Measurements from ENCODE around the gene CFAP221. TPM values are rescaled to one million over a fixed set of nuclear protein-coding genes. Genes with fewer than 3 reads are reported as not detected.
A peak's percentile ranks its signal among the peaks of the same experiment; 100 is the strongest.

CFAP221 gene
- total and polyA plus RNA-seq, 9 donors, result 0.24 to 23.4 (median 2.4) TPM

GRCh38 chr2:119700866-119701265 lies 156.6 kb downstream of the CFAP221 start:
- Histone ChIP-seq H3K4me3 (no peak overlapping the region), H3K9me3 (no peaks in the 10 kb centered on the region), H3K27ac (no peak overlapping the region), H3K36me3 (no peaks in the 10 kb centered on the region), H3K4me1 (ENCODE audit: insufficient read depth) (peaks cover under 1% of the 10 kb centered on the region), H3K27me3 (no peaks in the 10 kb centered on the region)
- DNase-seq, result no peak
- TF ChIP-seq, protein P1, sequence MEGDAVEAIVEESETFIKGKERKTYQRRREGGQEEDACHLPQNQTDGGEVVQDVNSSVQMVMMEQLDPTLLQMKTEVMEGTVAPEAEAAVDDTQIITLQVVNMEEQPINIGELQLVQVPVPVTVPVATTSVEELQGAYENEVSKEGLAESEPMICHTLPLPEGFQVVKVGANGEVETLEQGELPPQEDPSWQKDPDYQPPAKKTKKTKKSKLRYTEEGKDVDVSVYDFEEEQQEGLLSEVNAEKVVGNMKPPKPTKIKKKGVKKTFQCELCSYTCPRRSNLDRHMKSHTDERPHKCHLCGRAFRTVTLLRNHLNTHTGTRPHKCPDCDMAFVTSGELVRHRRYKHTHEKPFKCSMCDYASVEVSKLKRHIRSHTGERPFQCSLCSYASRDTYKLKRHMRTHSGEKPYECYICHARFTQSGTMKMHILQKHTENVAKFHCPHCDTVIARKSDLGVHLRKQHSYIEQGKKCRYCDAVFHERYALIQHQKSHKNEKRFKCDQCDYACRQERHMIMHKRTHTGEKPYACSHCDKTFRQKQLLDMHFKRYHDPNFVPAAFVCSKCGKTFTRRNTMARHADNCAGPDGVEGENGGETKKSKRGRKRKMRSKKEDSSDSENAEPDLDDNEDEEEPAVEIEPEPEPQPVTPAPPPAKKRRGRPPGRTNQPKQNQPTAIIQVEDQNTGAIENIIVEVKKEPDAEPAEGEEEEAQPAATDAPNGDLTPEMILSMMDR (IDR thresholded peaks at IDR 0.05), result no peak
- no peak for TF ChIP-seq EP300 (IDR thresholded peaks at IDR 0.05)
- TF ChIP-seq POLR2A (IDR thresholded peaks at IDR 0.05), result no peak
- intact Hi-C loops (cut with DNase I), result loop anchor here in 2 of 4 donors (5.0 to 10.0 kb wide), 2 partner anchors 121 to 474 kb away; no protein-coding TSS in a partner anchor
- WGBS, 3 donors, result 87 to 91% (median 90%) methylated on average over 4 of the region's 4 CpGs

- no peak overlapping the region for H3K27ac ChIP-seq
- TF ChIP-seq, protein P1 (IDR thresholded peaks at IDR 0.05), result no peak
- TF ChIP-seq POLR2A (IDR thresholded peaks at IDR 0.05) (no peak), EP300 (IDR thresholded peaks at IDR 0.05) (no peak)
- intact Hi-C loops (cut with DNase I), result loop anchor here in 2 of 4 donors (5.0 to 10.0 kb wide), 2 partner anchors 121 to 473 kb away; no protein-coding TSS in a partner anchor
- H3K27me3 ChIP-seq, result no peaks in the 10 kb centered on the region
- no peaks in the 10 kb centered on the region for H3K9me3 ChIP-seq
- no peak overlapping the region for H3K4me3 ChIP-seq
- no peaks in the 10 kb centered on the region for H3K4me1 ChIP-seq (ENCODE audit: insufficient read depth)
- DNase-seq, result no peak
- H3K36me3 ChIP-seq, result no peaks in the 10 kb centered on the region
- 68 to 80% (median 75%) methylated on average over 12 of the region's 12 CpGs for WGBS, 3 donors
These were observed 157.1 kb downstream of the CFAP221 start for GRCh38 chr2:119701352-119701751.

GRCh38 chr2:119702203-119702917 lies 158.1 kb downstream of the CFAP221 start:
- intact Hi-C loops (cut with DNase I), result loop anchor here in 2 of 4 donors (5.0 to 10.0 kb wide), 2 partner anchors 120 to 472 kb away; no protein-coding TSS in a partner anchor
- no peak for DNase-seq
- Histone ChIP-seq H3K4me3 (no peak overlapping the region), H3K36me3 (no peaks in the 10 kb centered on the region), H3K27ac (no peak overlapping the region), H3K4me1 (ENCODE audit: insufficient read depth) (no peaks in the 10 kb centered on the region), H3K9me3 (no peaks in the 10 kb centered on the region), H3K27me3 (no peaks in the 10 kb centered on the region)
- TF ChIP-seq POLR2A (IDR thresholded peaks at IDR 0.05), result no peak
- TF ChIP-seq, protein P1 (IDR thresholded peaks at IDR 0.05), result no peak
- no peak for TF ChIP-seq EP300 (IDR thresholded peaks at IDR 0.05)
- 49 to 69% (median 68%) methylated on average over 2 of the region's 2 CpGs for WGBS, 3 donors

DNA sequence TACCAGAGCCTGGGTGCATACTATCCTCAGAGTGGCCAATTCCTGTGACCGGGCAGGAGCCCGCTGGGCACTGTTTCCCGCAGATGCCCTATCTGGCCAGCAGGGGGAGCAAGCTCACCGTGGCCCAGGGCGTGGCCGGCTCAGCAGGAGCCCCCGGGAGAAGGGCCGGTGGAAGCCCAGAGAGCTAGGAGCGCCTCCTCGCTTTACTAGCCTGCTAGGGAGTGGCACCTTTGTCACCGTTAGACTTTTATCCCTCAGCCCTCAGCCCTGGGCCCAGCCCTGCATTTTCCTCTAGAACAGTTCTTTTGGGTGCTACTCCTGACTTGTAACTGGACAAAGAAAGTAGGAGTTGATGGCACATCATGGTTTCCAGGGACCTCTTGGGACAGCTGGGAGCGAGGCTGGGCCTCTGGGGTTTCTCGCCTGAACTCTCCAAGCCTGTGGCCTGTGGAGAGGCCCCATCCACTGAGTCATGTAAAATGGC lies 158.7 kb downstream of the CFAP221 start:
- TF ChIP-seq, protein P1 (IDR thresholded peaks at IDR 0.05), result peak; percentile 74 to 86 (median 79)
- no peak for TF ChIP-seq EP300 (IDR thresholded peaks at IDR 0.05)
- intact Hi-C loops (cut with DNase I), result loop anchor here in 2 of 4 donors (5.0 to 10.0 kb wide), 2 partner anchors 119 to 472 kb away; no protein-coding TSS in a partner anchor

More for the DNA sequence above, 158.7 kb downstream of the CFAP221 start:
- Histone ChIP-seq H3K27me3 (no peaks in the 10 kb centered on the region), H3K36me3 (no peaks in the 10 kb centered on the region), H3K4me3 (no peak overlapping the region), H3K27ac (no peak overlapping the region), H3K9me3 (no peaks in the 10 kb centered on the region), H3K4me1 (ENCODE audit: insufficient read depth) (no peaks in the 10 kb centered on the region)
- peak; percentile 44 to 78 (median 69) for DNase-seq
- 24 to 27% (median 24%) methylated on average over 13 of the region's 13 CpGs for WGBS, 3 donors
